Kidney epithelial cell (primary cell): Measurements from ENCODE around the gene LSP1. TPM values are rescaled to one million over a fixed set of nuclear protein-coding genes. Genes with fewer than 3 reads are reported as not detected.
A peak's percentile ranks its signal among the peaks of the same experiment; 100 is the strongest.

Experiments
- DNase-seq: peaks from one replicate; pipeline ENCODE4 v3.0.0-alpha.2; 2010; ENCODE audit warnings: low read depth
- H3K27me3 ChIP-seq: 2 replicates; pipeline ENCODE4 v1.6.0; 2011; ENCODE audit warnings: low read length; ENCODE audit not compliant: control insufficient read depth, insufficient read depth
- H3K36me3 ChIP-seq: 2 replicates; pipeline ENCODE4 v1.5.1; 2011; ENCODE audit warnings: low read length; ENCODE audit not compliant: control insufficient read depth, insufficient read depth
- H3K4me3 ChIP-seq: 2 replicates; pipeline ENCODE4 v1.5.1; 2011; ENCODE audit warnings: low read depth, mild to moderate bottlenecking, control low read depth, low read length
- total RNA-seq: library from RNA; depleted of rRNA; stranded (reverse); fragments of >200 nt; gene quantifications from 2 replicates; pipeline ENCODE4 v1.2.3, GENCODE V29; 2015
- TF ChIP-seq, protein P1 (sequence below): IDR thresholded peaks from 2 replicates; pipeline ENCODE4 v1.5.1; 2011; ENCODE audit warnings: mild to moderate bottlenecking, moderate library complexity, low read length, control low read depth, inconsistent platforms; ENCODE audit not compliant: insufficient read depth, poor library complexity, severe bottlenecking

The LSP1 gene
- total RNA-seq, 1 donor from 2014 or later: not detected

DNA sequence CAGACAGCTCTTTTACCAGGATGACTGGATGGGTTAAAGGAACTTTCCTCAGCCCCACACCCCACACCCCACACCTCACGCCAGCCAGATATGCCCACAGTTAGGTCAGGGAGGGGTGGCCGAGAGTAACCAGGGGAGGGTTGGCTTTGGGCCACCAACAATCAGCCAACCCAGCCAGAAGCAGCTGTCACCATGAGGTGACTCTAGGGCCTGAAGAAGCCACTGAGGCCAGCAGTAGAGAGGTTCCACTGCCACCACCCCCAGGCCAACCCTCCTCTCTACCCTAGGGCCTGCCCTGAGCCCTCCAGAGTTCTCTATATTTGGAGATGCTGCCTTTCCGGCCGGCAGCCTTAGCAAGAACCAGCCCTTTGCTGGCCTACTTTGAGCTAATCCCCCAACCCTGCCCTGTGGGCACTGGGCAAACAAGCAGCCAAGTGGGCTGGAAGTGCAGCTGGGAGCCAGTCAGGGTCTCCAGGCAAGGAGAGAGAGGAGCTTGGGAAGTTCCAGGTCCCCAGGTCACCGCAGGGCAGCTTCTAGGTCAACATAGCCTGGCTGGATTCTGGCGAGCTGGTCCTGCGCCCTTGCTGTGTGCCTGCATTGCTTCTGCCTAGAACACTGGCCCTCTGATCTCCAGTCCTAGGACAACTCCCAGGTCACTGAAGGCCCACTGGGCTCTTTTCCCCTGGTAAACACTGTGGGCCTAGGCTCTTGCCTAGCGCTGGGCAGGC lies 30.1 kb upstream of the LSP1 start:
- TF ChIP-seq, protein P1, sequence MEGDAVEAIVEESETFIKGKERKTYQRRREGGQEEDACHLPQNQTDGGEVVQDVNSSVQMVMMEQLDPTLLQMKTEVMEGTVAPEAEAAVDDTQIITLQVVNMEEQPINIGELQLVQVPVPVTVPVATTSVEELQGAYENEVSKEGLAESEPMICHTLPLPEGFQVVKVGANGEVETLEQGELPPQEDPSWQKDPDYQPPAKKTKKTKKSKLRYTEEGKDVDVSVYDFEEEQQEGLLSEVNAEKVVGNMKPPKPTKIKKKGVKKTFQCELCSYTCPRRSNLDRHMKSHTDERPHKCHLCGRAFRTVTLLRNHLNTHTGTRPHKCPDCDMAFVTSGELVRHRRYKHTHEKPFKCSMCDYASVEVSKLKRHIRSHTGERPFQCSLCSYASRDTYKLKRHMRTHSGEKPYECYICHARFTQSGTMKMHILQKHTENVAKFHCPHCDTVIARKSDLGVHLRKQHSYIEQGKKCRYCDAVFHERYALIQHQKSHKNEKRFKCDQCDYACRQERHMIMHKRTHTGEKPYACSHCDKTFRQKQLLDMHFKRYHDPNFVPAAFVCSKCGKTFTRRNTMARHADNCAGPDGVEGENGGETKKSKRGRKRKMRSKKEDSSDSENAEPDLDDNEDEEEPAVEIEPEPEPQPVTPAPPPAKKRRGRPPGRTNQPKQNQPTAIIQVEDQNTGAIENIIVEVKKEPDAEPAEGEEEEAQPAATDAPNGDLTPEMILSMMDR: no peak
- H3K36me3 ChIP-seq: no peaks in the 10 kb centered on the region
- peaks cover 2% of the 10 kb centered on the region for H3K27me3 ChIP-seq
- no peak for DNase-seq
- H3K4me3 ChIP-seq: no peak overlapping the region

DNA sequence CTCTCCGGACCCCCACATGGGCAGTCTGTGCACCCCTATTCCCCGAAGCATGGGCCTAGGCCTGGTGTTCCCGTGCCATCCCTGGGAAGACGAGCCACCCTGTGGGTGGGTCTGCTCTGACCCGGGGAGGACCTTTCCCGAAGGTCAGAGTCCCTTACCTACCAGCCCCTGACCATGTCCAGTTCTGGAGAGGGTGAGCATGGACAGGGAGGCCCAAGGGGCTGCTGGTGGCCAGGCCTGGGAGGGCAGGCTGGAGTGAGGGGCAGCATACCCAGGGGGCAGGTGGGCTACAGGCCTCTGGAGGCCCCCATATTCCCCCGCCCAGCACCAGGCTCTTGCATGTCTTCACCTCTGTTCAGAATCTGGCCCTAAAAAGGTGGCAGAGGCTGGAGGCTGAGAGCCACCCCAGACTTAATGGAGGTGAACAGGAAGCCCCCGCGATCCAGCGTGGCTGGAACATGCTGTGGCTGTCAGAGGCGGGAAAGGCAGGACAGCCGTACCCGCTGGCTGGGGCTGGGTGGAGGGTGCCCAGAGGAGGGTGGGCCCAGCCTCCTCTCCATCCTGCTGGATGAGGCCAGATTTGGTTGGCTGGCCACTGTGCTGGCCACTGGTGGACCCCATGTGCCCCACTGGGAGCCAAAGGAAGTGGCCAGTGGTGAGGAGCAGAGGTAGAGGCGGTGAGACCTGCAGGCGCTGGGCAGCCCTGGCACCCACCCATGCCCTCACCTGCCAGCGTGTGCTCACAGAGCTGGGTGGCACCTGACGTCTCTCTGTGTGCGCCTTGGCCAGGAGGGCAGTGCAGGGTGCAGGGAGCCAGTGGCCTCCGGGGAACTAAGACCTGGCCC lies 29.3 kb upstream of the LSP1 start:
- TF ChIP-seq, protein P1: no peak
- H3K36me3 ChIP-seq: no peaks in the 10 kb centered on the region
- H3K4me3 ChIP-seq: no peak overlapping the region
- DNase-seq: no peak
- H3K27me3 ChIP-seq: peaks cover 2% of the 10 kb centered on the region

DNA sequence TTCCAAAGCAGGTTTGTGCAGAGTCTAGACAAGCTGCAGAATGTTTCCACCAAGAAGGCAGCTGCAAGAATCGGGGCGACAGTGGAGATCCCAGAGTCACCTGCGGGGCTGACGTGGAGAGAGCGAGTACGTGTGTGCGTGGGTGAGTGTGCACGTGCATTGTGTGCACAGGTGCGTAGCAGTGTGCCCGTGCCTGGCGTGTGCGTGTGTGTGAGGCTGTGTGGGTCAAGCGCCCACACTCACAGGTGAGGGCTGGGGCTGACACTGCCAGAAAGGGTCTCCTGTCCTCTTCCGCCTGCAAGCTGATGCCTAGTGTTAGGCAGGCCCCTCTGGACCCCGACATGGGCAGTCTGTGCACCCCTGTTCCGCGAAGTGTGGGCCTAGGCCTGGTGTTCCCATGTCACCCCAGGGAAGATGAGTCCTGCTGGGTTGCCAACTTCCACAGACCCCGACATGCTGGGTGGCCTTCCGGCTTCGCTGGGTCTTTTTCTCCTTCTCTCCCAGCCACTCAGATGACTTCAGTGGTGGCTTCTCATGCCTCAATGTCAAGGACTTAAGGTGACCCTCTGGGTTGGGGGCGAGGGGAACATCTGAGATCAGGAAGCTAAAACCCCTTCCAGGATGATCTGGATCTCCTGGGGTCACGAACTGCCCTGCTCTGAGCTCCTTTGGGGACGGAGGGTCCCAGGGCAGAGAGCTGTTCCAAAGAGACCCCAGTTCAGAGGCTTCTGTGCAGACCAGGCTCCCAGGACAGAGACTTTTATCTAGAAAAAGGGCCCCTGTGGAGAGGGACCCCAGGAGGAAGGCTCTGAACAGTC lies 28.5 kb upstream of the LSP1 start:
- no peak overlapping the region for H3K4me3 ChIP-seq
- TF ChIP-seq, protein P1: no peak
- no peak for DNase-seq
- H3K27me3 ChIP-seq: peaks cover under 1% of the 10 kb centered on the region
- H3K36me3 ChIP-seq: no peaks in the 10 kb centered on the region

DNA sequence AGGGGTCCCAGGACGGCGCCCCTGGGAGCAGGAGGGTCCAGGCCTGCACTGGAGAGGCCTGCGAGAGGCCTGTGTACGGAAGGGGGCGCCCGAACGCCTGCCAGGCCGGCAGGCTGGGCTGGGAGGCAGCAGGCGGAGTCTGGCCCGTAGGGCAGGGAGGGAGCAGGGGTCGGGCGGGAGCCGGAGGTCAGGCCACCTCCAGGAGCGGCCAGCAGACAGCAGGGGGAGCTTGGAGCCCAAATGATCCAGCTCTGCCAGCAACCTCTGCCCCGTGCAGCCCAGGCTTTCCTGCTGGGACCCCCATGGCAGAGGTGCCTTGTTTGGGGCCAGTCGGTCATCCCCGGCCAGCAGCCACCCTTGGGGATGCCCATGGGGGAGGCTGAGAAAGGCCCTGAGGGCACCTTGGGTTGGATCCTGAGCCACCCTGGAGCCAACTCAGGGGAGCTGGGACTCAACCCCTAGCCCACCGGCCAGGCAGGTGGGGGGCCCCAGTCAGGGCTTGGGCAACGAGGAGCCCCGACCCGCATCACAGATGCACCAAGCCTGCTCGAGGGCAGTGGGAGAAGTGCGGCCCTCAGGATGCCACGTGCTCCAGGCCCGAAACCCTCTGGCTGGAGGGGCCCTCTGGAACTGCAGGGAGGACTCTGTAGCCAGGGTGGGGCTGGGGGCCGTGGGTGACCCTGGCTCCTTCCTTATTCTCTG lies 27.7 kb upstream of the LSP1 start:
- Histone ChIP-seq H3K4me3 (no peak overlapping the region), H3K27me3 (no peaks in the 10 kb centered on the region), H3K36me3 (no peaks in the 10 kb centered on the region)
- no peak for DNase-seq
- TF ChIP-seq, protein P1: peak; percentile 71

DNA sequence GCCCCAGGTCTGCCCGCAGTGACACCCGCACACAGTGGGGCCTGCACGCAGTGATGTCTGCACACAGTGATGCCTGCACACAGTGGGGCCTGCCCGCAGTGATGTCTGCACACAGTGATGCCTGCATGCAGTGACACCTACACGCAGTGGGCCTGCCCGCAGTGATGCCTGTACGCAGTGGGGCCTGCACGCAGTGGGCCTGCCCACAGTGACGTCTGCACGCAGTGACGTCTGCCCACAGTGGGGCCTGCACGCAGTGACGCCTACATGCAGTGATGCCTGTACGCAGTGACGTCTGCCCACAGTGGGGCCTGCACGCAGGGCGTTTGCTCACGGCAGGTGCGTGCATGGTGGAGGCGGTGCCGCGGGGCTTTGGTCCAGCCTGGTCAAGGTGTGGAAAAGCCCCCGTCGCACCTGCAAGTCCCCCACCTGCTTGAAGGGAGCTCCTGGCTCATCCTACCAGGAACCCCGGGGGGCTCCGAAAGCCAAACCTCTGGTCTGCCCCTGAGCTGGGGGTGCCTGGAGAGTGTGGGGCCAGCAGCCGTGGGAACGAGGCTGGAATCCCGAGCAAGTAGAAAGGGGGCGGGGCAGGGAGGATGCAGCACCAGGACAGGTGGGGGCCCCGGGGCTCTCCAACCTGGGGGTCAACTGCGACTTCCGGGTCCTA lies 27.0 kb upstream of the LSP1 start:
- TF ChIP-seq, protein P1: no peak
- DNase-seq: no peak
- H3K4me3 ChIP-seq: no peak overlapping the region

More for the DNA sequence above, 27.0 kb upstream of the LSP1 start:
- Histone ChIP-seq H3K27me3 (no peaks in the 10 kb centered on the region), H3K36me3 (no peaks in the 10 kb centered on the region)
